D341Med (cell line): ENCODE data around the gene GHRL.

Source experiments
- DNase-seq: peaks from one replicate; pipeline ENCODE4 v3.0.0; 2012; ENCODE audit warnings: low spot score

The GHRL gene

DNA sequence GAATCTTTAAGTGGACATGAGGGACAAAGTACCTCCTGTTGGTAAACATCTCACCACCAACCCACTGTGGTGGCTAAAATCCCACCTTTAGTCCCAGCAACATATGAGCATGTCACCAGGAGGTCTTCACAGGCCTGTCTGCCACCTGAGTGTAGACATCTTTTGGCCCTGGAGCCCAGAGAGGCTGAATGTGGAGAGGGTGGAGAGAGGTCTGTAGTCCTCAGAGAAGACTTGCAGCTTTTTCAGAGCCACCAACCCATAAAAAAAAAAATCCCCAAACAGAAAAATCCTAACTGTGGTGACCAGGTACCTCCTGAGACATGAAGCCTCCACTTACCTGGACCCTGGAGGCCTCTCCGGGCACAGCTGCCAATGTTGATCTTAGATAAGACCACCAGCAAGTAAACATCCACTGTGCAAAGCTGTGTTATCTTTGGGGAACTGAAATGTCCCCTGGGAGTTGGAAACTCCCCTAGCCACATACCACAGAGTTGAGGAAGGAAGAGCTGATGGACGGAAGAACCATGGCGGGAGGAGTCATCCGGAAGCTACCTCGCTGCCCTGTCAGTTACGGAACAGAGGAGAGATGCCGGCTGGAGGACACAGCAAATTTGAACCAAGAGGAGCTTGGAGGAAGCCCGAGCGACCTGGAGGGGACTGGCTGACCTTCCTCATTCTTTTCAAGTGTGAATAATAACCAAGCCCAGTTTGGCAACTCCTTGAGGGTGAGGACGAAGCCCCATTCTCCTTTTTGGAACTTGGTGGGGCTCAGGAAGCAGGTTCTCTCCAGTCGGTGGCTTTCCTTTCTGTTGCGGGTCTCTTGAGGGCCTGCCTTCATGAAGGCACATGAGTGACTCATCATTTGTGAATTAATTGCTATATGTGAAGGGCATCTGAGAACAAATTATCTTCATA, at the start of gene GHRL:
GHRL (minus strand) TSS at position 443 of the 915 bp plus-strand sequence. CDS start 2,767 bp downstream, outside the sequence.
- DNase-seq = no peak

GRCh38 chr3:10341901-10342398, 49.2 kb upstream of the GHRL start:
- no peak for DNase-seq

- no peak for DNase-seq
Measured at GRCh38 chr3:10340476-10340875, 47.7 kb upstream of the GHRL start.

DNA sequence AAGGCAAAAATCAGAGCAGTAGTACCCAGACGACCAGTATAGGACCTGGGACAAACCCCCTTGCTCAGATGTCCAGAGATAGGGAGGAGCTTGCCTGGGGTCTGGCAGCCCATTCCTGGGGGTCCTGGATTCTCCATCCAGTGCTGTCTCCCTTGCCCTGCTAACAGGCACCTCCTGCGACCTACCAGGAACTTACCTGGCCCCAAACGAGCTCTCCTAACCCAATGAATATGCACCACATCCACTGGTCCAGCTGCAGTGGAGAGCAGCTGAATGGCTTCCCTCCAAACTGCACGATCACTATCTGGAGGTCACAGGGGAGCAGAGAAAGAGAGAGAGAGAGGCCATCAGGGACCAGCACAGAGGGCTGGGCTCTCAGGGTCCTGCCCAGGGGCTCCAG, 47.3 kb upstream of the GHRL start:
- DNase-seq = no peak

GRCh38 chr3:10339376-10339955, 46.7 kb upstream of the GHRL start:
- no peak for DNase-seq

GRCh38 chr3:10338591-10339353, 46.0 kb upstream of the GHRL start:
- DNase-seq = no peak

DNA sequence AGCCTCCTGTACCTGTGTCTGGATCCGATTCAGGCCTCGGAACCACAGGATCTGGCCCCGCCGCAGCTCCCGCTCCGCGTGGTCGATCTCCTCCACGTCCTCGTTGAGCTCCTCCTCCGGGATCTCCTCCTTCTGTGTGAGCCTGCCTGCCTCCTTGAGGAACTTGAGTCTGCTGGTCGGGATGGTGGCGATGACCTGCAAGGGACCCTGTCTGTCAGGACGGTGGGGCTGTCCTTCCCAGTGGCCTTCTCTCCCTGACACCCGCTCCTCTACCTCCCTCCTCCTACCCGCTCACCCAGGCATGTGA, 45.4 kb upstream of the GHRL start:
- DNase-seq = no peak

- DNase-seq = no peak
Measured at GRCh38 chr3:10337323-10338163, 44.8 kb upstream of the GHRL start.

DNA sequence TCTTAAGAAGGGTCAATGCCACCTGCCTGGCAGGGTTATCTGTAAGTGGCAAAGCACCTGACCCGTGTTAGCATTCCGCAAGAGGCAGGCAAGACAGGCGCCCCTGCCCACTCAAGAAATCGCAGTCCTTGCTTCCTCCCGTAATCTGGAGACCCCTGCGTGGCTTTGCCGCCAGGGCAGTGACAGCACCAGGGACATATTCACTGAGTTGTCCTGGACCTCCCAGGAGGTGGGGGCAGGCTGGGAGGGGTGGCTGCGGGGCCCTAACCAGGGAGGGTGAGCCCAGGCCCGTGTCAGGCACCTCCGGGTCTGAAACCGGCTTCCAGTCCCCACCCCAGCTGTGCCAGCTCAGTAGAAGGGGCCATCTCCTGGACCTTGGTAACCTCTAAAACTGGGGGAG, 44.0 kb upstream of the GHRL start:
- DNase-seq = no peak

DNA sequence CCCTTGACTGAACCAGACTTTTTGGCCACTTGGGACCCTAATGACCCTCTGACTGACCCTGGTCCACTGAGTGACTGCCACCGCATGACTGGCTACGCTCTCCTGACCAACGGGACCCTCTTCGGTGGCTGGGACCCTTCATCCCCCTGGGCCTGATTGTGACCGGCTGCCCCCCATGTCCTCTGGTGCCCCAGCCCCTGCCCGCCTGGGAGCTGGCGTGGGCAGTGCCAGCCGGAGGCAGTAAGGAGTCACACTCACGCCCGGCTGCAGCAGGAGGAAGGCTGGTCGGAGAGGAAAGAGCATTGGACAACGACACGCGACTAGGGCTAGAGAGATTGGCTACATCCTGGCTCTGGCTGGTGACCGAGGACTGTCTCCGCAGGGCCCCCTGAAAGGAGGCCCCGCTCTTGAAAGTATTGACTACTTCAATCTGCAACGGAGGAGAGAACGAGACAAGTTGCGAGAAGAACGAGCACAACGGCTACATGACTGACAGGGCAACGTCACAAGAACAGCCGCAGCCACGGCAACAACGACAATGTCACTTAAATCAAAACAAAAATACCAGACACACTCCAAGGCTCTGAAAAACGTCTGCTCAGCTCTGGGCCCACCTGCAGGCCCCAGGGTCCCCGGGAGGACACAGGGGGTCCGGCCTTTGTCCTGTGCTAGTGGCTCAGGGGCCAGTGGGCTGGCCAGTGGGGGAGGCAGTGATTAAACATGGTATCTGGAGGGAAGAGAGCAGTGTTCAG, 43.3 kb upstream of the GHRL start:
- DNase-seq = no peak

DNA sequence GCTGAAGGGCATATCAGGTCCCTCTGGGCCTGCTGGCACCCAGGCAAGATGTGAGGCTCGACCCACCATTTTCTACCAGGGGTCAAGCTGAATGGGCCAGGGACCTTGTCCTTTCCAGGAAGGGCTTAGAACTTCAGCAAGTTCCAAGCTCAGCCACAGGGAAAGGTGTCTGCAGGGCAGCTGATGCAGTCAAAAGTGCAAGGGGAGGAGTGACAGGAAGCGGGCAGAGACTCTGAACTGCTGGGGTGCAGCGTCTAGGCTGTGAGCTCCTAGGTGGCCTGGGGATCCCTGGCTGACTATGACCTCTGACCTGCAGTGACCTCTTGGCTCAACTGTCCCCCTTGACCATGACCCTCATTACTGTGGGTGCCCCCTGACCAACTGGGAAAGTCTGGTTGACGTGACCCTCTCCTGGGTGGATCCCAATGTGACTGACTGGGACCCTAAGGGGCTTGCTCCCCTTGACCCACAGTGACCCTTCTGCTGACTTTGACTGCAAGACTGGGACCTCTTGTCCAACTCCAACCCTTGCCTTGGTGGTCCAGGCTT, 42.5 kb upstream of the GHRL start:
- DNase-seq = no peak

DNA sequence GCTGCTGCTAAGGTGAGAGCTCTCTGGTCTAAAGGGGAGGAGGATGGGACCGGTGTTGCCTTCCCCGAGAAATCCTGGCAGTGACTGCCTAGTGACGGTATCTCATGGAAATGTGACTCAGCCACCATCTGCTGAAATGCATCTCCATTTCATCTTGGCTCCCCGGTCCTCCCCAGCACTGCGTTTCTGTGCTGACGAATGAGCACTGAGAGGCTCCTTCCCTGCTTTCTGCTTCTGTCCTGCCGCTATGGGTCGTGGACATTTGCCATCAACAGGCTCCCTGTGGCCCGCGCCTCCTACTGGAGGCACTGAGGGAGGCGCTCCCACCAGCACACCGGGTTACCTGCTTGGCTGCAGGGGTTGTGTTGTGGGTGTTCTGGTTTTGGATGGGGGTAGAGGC, 41.7 kb upstream of the GHRL start:
- no peak for DNase-seq

- DNase-seq = no peak
Measured at GRCh38 chr3:10334042-10334441, 41.3 kb upstream of the GHRL start.

GRCh38 chr3:10333349-10333650, 40.6 kb upstream of the GHRL start:
- DNase-seq = no peak

DNA sequence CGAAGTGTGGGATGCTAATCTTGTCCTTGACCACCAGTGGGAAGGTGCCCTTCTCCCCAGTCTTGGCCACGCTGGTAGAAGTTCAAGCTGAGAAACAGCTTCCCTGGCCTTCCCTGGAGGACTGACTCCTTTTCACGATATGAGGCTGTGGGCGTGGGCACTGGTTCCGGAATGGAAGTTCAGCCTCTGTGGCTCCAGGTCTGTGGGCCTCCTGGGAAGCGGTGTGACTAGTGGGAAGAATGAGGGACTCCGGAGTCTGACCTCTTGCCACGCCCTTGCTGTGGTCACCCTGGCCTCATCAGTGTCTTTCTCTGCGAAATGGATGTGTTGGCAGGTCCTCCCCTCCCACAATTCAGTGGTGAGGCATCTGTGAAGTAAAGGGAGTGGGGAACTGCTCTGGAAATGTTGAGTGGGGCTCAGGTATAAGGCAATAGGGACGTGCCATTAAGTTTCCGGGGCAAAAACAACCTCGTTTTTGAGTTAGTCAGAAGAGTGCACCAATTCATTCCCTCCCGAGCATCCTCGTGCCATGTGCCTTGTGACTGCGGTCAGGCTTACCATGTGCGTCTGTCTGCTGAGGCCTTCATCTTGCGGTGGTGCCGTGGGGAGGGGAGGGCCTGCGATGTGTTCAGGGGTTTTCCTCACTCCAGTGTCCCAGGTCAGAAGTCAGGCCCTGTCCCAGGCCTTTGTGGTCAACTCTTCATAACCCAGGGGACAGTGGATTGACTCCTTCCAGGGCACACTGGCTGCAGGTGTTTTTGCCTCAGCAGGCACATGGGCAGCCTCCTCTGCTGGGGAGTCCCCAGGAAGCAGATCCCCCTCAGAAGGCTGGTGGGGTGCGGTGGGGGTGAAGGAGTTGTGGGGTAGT, 40.0 kb upstream of the GHRL start:
- DNase-seq = no peak

GRCh38 chr3:10331320-10331719, 38.6 kb upstream of the GHRL start:
- no peak for DNase-seq

GRCh38 chr3:10330319-10330718, 37.6 kb upstream of the GHRL start:
- DNase-seq = no peak

GRCh38 chr3:10329495-10330015, 36.8 kb upstream of the GHRL start:
- DNase-seq = no peak

- DNase-seq = no peak
Measured at GRCh38 chr3:10328460-10329071, 35.8 kb upstream of the GHRL start.
